H1 (cell line): ENCODE results near the gene HINT3. TPM values are rescaled to one million over a fixed set of nuclear protein-coding genes. Genes with fewer than 3 reads are reported as not detected.

Source experiments
- CTCF ChIA-PET: fragments of 300-600 bp; sonication (Branson Sonifier 250); formaldehyde crosslinking; loops from one replicate; lab custom pipeline; 2021; ENCODE audit not compliant: partially characterized antibody; lab: Charles Lee
- POLR2A ChIA-PET: fragments of 300-600 bp; sonication (Branson Sonifier 250); formaldehyde crosslinking; loops from one replicate; lab custom pipeline; 2021; ENCODE audit warnings: inconsistent platforms; ENCODE audit not compliant: partially characterized antibody; lab: Charles Lee
- DNase-seq, 2 experiments: peaks; one replicate each; pipeline versions ENCODE4 v3.0.0 to v3.0.0-alpha.2; 2010 to 2022; ENCODE audit warnings: low spot score in 2 of 2, low read depth in 1 of 2, mixed read lengths in 1 of 2
- FAIRE-seq: peaks from 2 replicates; lab custom pipeline; 2011; peaks lifted over from hg19 to GRCh38; lab: Jason Lieb, UNC
- H2AFZ ChIP-seq: 2 replicates; pipeline ENCODE4 v1.8.1; 2012; ENCODE audit warnings: low read length, inconsistent platforms
- H2AK5ac ChIP-seq: 2 replicates; pipeline ENCODE4 v1.6.1; 2013; ENCODE audit warnings: low read depth, low read length
- H2BK120ac ChIP-seq: replicated peaks from 2 replicates; pipeline ENCODE3; 2013; ENCODE audit warnings: low read depth, low read length, inconsistent platforms
- H2BK12ac ChIP-seq: 2 replicates; pipeline ENCODE4 v1.6.1; 2013; ENCODE audit warnings: low read depth, low read length
- H2BK15ac ChIP-seq: 2 replicates; pipeline ENCODE4 v1.6.1; 2013; ENCODE audit warnings: low read length
- H2BK20ac ChIP-seq: 2 replicates; pipeline ENCODE4 v1.6.1; 2013; ENCODE audit warnings: low read length
- H2BK5ac ChIP-seq: 2 replicates; pipeline ENCODE4 v1.6.1; 2013; ENCODE audit warnings: low read depth, low read length
- H3K14ac ChIP-seq: 2 replicates; pipeline ENCODE4 v1.6.1; 2013; ENCODE audit warnings: inconsistent platforms; ENCODE audit not compliant: insufficient read length
- H3K18ac ChIP-seq: 2 replicates; pipeline ENCODE4 v1.6.1; 2013; ENCODE audit warnings: low read length; ENCODE audit errors: extremely low read depth
- H3K23ac ChIP-seq: 2 replicates; pipeline ENCODE4 v1.6.1; 2013; ENCODE audit warnings: inconsistent platforms; ENCODE audit not compliant: insufficient read length
- H3K23me2 ChIP-seq: 2 replicates; pipeline ENCODE4 v1.6.1; 2013; ENCODE audit warnings: low read depth, low read length
- H3K27ac ChIP-seq: 2 replicates; pipeline ENCODE4 v1.6.1; 2011; ENCODE audit warnings: low read depth, low read length, inconsistent platforms
- H3K27me3 ChIP-seq, 4 experiments: replicated peaks in 1 of 4; 1 replicate in 1 of 4; 2 replicates in 3 of 4; pipeline versions ENCODE4 v1.6.1 to v1.8.1; 2011 to 2013; ENCODE audit warnings: low read length in 3 of 4, mild to moderate bottlenecking in 3 of 4, inconsistent platforms in 2 of 4, mixed read lengths in 2 of 4, moderate library complexity in 1 of 4; ENCODE audit not compliant: control insufficient read depth in 3 of 4, insufficient read depth in 3 of 4; ENCODE audit errors: extremely low read depth in 1 of 4
- H3K36me3 ChIP-seq, 4 experiments: 2 replicates each; pipeline versions ENCODE4 v1.6.1 to v1.8.1; 2011 to 2013; ENCODE audit warnings: mild to moderate bottlenecking in 4 of 4, low read length in 3 of 4, moderate library complexity in 2 of 4, control low read depth in 1 of 4, inconsistent platforms in 1 of 4; ENCODE audit not compliant: insufficient read depth in 4 of 4, control insufficient read depth in 2 of 4
- H3K4ac ChIP-seq: replicated peaks from 2 replicates; pipeline ENCODE3; 2013; ENCODE audit warnings: low read length, low read depth, mixed read lengths, inconsistent platforms; ENCODE audit not compliant: insufficient read length
- H3K4me1 ChIP-seq, 4 experiments: replicated peaks in 1 of 4; 1 replicate in 1 of 4; 2 replicates in 3 of 4; pipeline versions ENCODE4 v1.6.1 to v1.8.1; 2011 to 2013; ENCODE audit warnings: low read length in 3 of 4, inconsistent platforms in 2 of 4, mixed read lengths in 1 of 4; ENCODE audit not compliant: insufficient read depth in 4 of 4, control insufficient read depth in 3 of 4
- H3K4me2 ChIP-seq, 2 experiments: 2 replicates each; pipeline versions ENCODE4 v1.6.1 to v1.8.1; 2011 to 2013; ENCODE audit warnings: low read depth in 2 of 2, low read length in 2 of 2, control low read depth in 1 of 2, inconsistent platforms in 1 of 2, mild to moderate bottlenecking in 1 of 2; ENCODE audit not compliant: insufficient read depth in 1 of 2
- H3K4me3 ChIP-seq, 4 experiments: fragments of 200-600, 300-600 bp in 1 of 4; sonication (generic), shearing (Covaris generic), sonication (Bioruptor Twin) in 1 of 4; 2 replicates each; pipeline versions ENCODE4 v1.5.1 to v1.8.1; 2011 to 2016; ENCODE audit warnings: low read length in 4 of 4, low read depth in 3 of 4, control low read depth in 2 of 4, inconsistent platforms in 2 of 4, mild to moderate bottlenecking in 2 of 4, mixed read lengths in 1 of 4, moderate library complexity in 1 of 4; ENCODE audit not compliant: insufficient read depth in 2 of 4; ENCODE audit errors: extremely low read depth in 1 of 4
- H3K56ac ChIP-seq: replicated peaks from 2 replicates; pipeline ENCODE3; 2013; ENCODE audit warnings: low read depth, mild to moderate bottlenecking, mixed read lengths, low read length, inconsistent platforms; ENCODE audit not compliant: insufficient read length
- H3K79me1 ChIP-seq: 2 replicates; pipeline ENCODE4 v1.6.1; 2013; ENCODE audit warnings: low read depth, low read length, control low read depth
- H3K79me2 ChIP-seq, 2 experiments: 2 replicates each; pipeline versions ENCODE4 v1.6.1 to v1.8.1; 2012 to 2013; ENCODE audit warnings: low read length in 2 of 2, mild to moderate bottlenecking in 2 of 2, inconsistent platforms in 1 of 2; ENCODE audit not compliant: insufficient read depth in 2 of 2, control insufficient read depth in 1 of 2
- H3K9ac ChIP-seq, 4 experiments: replicated peaks in 1 of 4; 1 replicate in 1 of 4; 2 replicates in 3 of 4; pipeline versions ENCODE4 v1.6.1 to v1.8.1; 2011 to 2013; ENCODE audit warnings: low read depth in 3 of 4, low read length in 3 of 4, control low read depth in 2 of 4, mild to moderate bottlenecking in 2 of 4, moderate library complexity in 2 of 4, inconsistent platforms in 1 of 4; ENCODE audit errors: extremely low read depth in 1 of 4
- H3K9me3 ChIP-seq, 2 experiments: 2 replicates each; pipeline versions ENCODE4 v1.6.1 to v1.8.1; 2012 to 2013; ENCODE audit warnings: mild to moderate bottlenecking in 2 of 2, moderate library complexity in 2 of 2, control low read depth in 1 of 2, inconsistent platforms in 1 of 2, low read depth in 1 of 2, low read length in 1 of 2, mixed read lengths in 1 of 2; ENCODE audit not compliant: insufficient read depth in 2 of 2
- H4K20me1 ChIP-seq, 2 experiments: replicated peaks in 1 of 2; 2 replicates each; pipeline versions ENCODE3 to v1.8.1; 2011 to 2013; ENCODE audit warnings: inconsistent platforms in 2 of 2, low read length in 2 of 2, mild to moderate bottlenecking in 1 of 2; ENCODE audit not compliant: insufficient read depth in 2 of 2, control insufficient read depth in 1 of 2
- H4K5ac ChIP-seq: 2 replicates; pipeline ENCODE4 v1.6.1; 2013; ENCODE audit warnings: low read length, low read depth, mixed read lengths, inconsistent platforms; ENCODE audit not compliant: insufficient read length
- H4K8ac ChIP-seq: 2 replicates; pipeline ENCODE4 v1.8.0; 2013; ENCODE audit warnings: mild to moderate bottlenecking, moderate library complexity, low read length, inconsistent platforms; ENCODE audit not compliant: insufficient read depth; ENCODE audit errors: extremely low read depth
- H4K91ac ChIP-seq: replicated peaks from 2 replicates; pipeline ENCODE3; 2013; ENCODE audit warnings: low read length, mixed read lengths, inconsistent platforms; ENCODE audit not compliant: insufficient read length
- RAD21 ChIP-seq, 2 experiments: IDR thresholded peaks in 1 of 2; conservative IDR thresholded peaks in 1 of 2; 2 replicates each; pipeline ENCODE4 v1.6.1; 2011; ENCODE audit warnings: low read depth in 2 of 2, low read length in 2 of 2, improper control_type of control experiment in 1 of 2, inconsistent platforms in 1 of 2, mild to moderate bottlenecking in 1 of 2, moderate library complexity in 1 of 2
- RBBP5 ChIP-seq: IDR thresholded peaks from 2 replicates; pipeline ENCODE4 v1.7.1; 2012; ENCODE audit warnings: low read depth, mild to moderate bottlenecking, inconsistent platforms, low read length, moderate library complexity, borderline replicate concordance
- SAP30 ChIP-seq: fragments of 300-600 bp; sonication (generic); IDR thresholded peaks from 2 replicates; pipeline ENCODE4 v1.7.1; 2012; ENCODE audit warnings: low read length, moderate library complexity, mild to moderate bottlenecking, inconsistent platforms; ENCODE audit not compliant: insufficient read depth, insufficient replicate concordance
- SP2 ChIP-seq: IDR thresholded peaks from 2 replicates; pipeline ENCODE4 v1.6.1; 2012; ENCODE audit warnings: mild to moderate bottlenecking, low read length, inconsistent platforms
- TBP ChIP-seq: IDR thresholded peaks from 2 replicates; pipeline ENCODE4 v1.6.1; 2011; ENCODE audit warnings: low read depth, low read length, improper control_type of control experiment
- WGBS, 2 experiments: shearing (Covaris generic) in 1 of 2; methylation state at CpG; one replicate each; pipeline versions ENCODE4 v1.1.6 to v1.1.7; 2013 to 2015; ENCODE audit warnings: low lambda C conversion rate in 2 of 2, mixed read lengths in 2 of 2, inconsistent platforms in 1 of 2, low coverage in 1 of 2, missing lambda C conversion rate in 1 of 2; ENCODE audit not compliant: insufficient replicate concordance in 2 of 2, insufficient coverage in 1 of 2, insufficient read length in 1 of 2; ENCODE audit errors: extremely low coverage in 1 of 2, missing lambda C conversion rate in 1 of 2; 5-methylcytosine and 5-hydroxymethylcytosine counted together
- polyA plus RNA-seq, 7 experiments: library from polyadenylated mRNA; depleted of rRNA in 3 of 7; stranded (reverse) in 5 of 7; unstranded in 2 of 7; fragments of >200 nt in 5 of 7; fragments of 200-250 nt in 2 of 7; gene quantifications; 1 replicate in 5 of 7; 2 replicates in 1 of 7; 4 replicates in 1 of 7; pipeline versions ENCODE4 v1.2.1 to v1.2.3, GENCODE V29; 2011 to 2013; ENCODE audit warnings: missing spikeins in 2 of 7, mixed read lengths in 2 of 7
- total RNA-seq: library from RNA; stranded (reverse); fragmentation: NEBNext Ultra II Directional; extraction: Animal tissue kit (Norgen Biotek cat#: 25700); gene quantifications from 2 replicates; pipeline ENCODE4 v1.2.1, GENCODE V29; 2021

Gene HINT3
- total and polyA plus RNA-seq, 2 of the 8 experiments (the other 6 are each of a cell fraction or from before 2014, with no cell fraction given) = 1.2 to 7.8 TPM

DNA sequence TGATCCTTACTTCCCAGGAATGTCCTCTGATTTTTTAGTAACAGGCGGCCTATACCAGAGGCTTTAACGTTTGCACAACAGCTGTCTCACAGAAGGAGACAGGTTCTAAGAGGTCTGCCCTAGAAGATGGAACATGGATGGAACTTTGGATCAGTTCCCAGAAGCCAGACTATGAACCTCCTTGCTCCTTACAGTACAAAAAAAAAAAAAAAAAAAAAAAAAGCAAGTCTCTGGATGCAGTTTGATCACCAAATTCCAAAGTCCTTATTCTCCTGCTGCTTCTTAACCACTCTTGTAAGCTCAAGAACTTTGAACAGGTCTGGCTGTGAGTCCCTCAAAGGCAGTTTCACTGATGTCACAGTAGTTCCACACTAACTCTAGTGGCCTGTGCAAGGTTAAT, 27.7 kb downstream of the HINT3 start:
- Histone ChIP-seq H2BK120ac (no peak overlapping the region), H3K4me1 (peaks cover 0 to 9% (median 3%) of the 10 kb centered on the region in 4 experiments; a peak in 4 of 7 replicates), H2AK5ac (no peak overlapping the region), H3K56ac (no peak overlapping the region), H3K27me3 (no peaks in the 10 kb centered on the region), H2AFZ (no peak overlapping the region), H2BK5ac (no peak overlapping the region), H2BK20ac (no peak overlapping the region), H4K5ac (no peak overlapping the region), H3K9ac (no peak overlapping the region), H3K4me3 (no peak overlapping the region), H3K36me3 (no peaks in the 10 kb centered on the region), H3K18ac (no peak overlapping the region), H3K14ac (no peak overlapping the region), H3K79me2 (peaks cover 3 to 36% of the 10 kb centered on the region in 2 experiments; a peak in 3 of 4 replicates), H2BK15ac (no peak overlapping the region), H3K27ac (no peak overlapping the region), H4K91ac (no peak overlapping the region), H2BK12ac (no peak overlapping the region), H3K4ac (no peak overlapping the region), H4K20me1 (no peaks in the 10 kb centered on the region), H4K8ac (no peak overlapping the region), H3K4me2 (no peak overlapping the region), H3K23ac (no peak overlapping the region), H3K79me1 (no peaks in the 10 kb centered on the region; the same call in 1 of the 2 replicates), H3K23me2 (peaks cover 11% of the 10 kb centered on the region), H3K9me3 (no peaks in the 10 kb centered on the region)
- TF ChIP-seq SAP30 (no peak), RAD21 (IDR thresholded peaks at IDR 0.05 in 1 of 2, conservative IDR thresholded peaks at IDR 0.05 in 1 of 2; ENCODE audit: low read depth in 2 of 2, low read length in 2 of 2) (no peak), RBBP5 (no peak), TBP (no peak), SP2 (no peak)
- POLR2A ChIA-PET = interaction anchor here (0.5 kb wide), 1 partner anchor 86 kb away, joined by 3 read pairs; no protein-coding TSS in a partner anchor
- 95% methylated on average over 2 of the region's 2 CpGs; no CpG with 5 or more reads in 1 of the 2 experiments for WGBS, 2 experiments
- no peak for DNase-seq
- CTCF ChIA-PET = interaction anchor here (1.4 to 2.8 kb wide), 3 partner anchors 10 to 674 kb away, joined by 3 to 11 read pairs (median 5); no protein-coding TSS in a partner anchor
- FAIRE-seq = no peak
